HEK293 (cell line): ENCODE results near the gene MRPL55.

Source experiments
- CTCF ChIA-PET: fragments of 350-600 bp; formaldehyde crosslinking; extraction: SDS; loops from one replicate; lab custom pipeline; 2021; ENCODE audit warnings: antibody characterized with exemption; lab: Yijun Ruan, JAX
- POLR2A ChIA-PET: fragments of 300-600 bp; formaldehyde crosslinking; extraction: SDS; loops from one replicate; lab custom pipeline; 2020; ENCODE audit warnings: antibody characterized with exemption, inconsistent platforms; lab: Yijun Ruan, JAX
- H3K27ac ChIP-seq: fragments of 200-500 bp; sonication (Bioruptor generic); 2 replicates; pipeline ENCODE4 v1.5.1; 2014; ENCODE audit warnings: low read depth, low read length, control low read depth, inconsistent platforms; ENCODE audit errors: extremely low read depth
- H3K36me3 ChIP-seq, 2 experiments: fragments of 200-500 bp in 1 of 2; sonication (Bioruptor generic) in 1 of 2; 1 replicate in 1 of 2; 2 replicates in 1 of 2; pipeline ENCODE4 v1.5.1; 2014 to 2017; ENCODE audit warnings: inconsistent platforms in 2 of 2, low read length in 2 of 2; ENCODE audit not compliant: control insufficient read depth in 2 of 2, insufficient read depth in 1 of 2
- H3K4me1 ChIP-seq: fragments of 200-500 bp; sonication (Bioruptor generic); 2 replicates; pipeline ENCODE4 v1.5.1; 2014; ENCODE audit warnings: mild to moderate bottlenecking, low read length, inconsistent platforms; ENCODE audit not compliant: control insufficient read depth, insufficient read depth
- H3K4me3 ChIP-seq: 2 replicates; pipeline ENCODE4 v1.5.1; 2011; ENCODE audit warnings: low read depth, mild to moderate bottlenecking, control low read depth, low read length, moderate library complexity
- H3K9me3 ChIP-seq: fragments of 200-500 bp; sonication (Bioruptor generic); 2 replicates; pipeline ENCODE4 v1.5.1; 2014; ENCODE audit warnings: low read depth, low read length, inconsistent platforms; ENCODE audit not compliant: control insufficient read depth, insufficient read depth
- EGR2 ChIP-seq: fragments of 450-650 bp; formaldehyde crosslinking; IDR thresholded peaks from 2 replicates; pipeline ENCODE4 v1.5.1; 2016; ENCODE audit warnings: low read depth, missing biosample characterization, missing genetic modification characterization
- GLIS1 ChIP-seq: fragments of 450-650 bp; formaldehyde crosslinking; IDR thresholded peaks from 2 replicates; pipeline ENCODE4 v1.5.1; 2016; ENCODE audit warnings: missing biosample characterization, missing genetic modification characterization
- GLIS2 ChIP-seq: fragments of 450-650 bp; formaldehyde crosslinking; IDR thresholded peaks from 2 replicates; pipeline ENCODE4 v1.5.1; 2016; ENCODE audit warnings: missing biosample characterization, missing genetic modification characterization
- KLF1 ChIP-seq: fragments of 450-650 bp; formaldehyde crosslinking; IDR thresholded peaks from 2 replicates; pipeline ENCODE4 v1.5.1; 2016; ENCODE audit warnings: missing biosample characterization, missing genetic modification characterization
- KLF7 ChIP-seq: fragments of 450-650 bp; formaldehyde crosslinking; IDR thresholded peaks from 2 replicates; pipeline ENCODE4 v1.5.1; 2016; ENCODE audit warnings: missing biosample characterization, missing genetic modification characterization, borderline replicate concordance
- OVOL3 ChIP-seq: fragments of 450-650 bp; formaldehyde crosslinking; IDR thresholded peaks from 2 replicates; pipeline ENCODE4 v1.5.1; 2016; ENCODE audit warnings: missing biosample characterization, missing genetic modification characterization
- ZBTB20 ChIP-seq: fragments of 450-650 bp; formaldehyde crosslinking; IDR thresholded peaks from 2 replicates; pipeline ENCODE4 v1.5.1; 2016; ENCODE audit warnings: missing biosample characterization, missing genetic modification characterization
- ZIC2 ChIP-seq: fragments of 450-650 bp; formaldehyde crosslinking; IDR thresholded peaks from 2 replicates; pipeline ENCODE4 v1.5.1; 2016; ENCODE audit warnings: missing biosample characterization, missing genetic modification characterization
- ZNF114 ChIP-seq: fragments of 450-650 bp; formaldehyde crosslinking; IDR thresholded peaks from 2 replicates; pipeline ENCODE4 v1.5.0; 2017; ENCODE audit warnings: missing biosample characterization, missing genetic modification characterization
- ZNF169 ChIP-seq: fragments of 450-650 bp; formaldehyde crosslinking; IDR thresholded peaks from 2 replicates; pipeline ENCODE4 v1.5.1; 2016; ENCODE audit warnings: missing biosample characterization, missing genetic modification characterization
- ZNF248 ChIP-seq: fragments of 450-650 bp; formaldehyde crosslinking; IDR thresholded peaks from 2 replicates; pipeline ENCODE4 v1.5.1; 2017; ENCODE audit warnings: missing biosample characterization, missing genetic modification characterization
- ZNF335 ChIP-seq: fragments of 450-650 bp; formaldehyde crosslinking; conservative IDR thresholded peaks from 2 replicates; pipeline ENCODE4 v1.5.1; 2016; ENCODE audit warnings: missing biosample characterization, missing genetic modification characterization
- ZNF514 ChIP-seq: fragments of 450-650 bp; formaldehyde crosslinking; IDR thresholded peaks from 2 replicates; pipeline ENCODE4 v1.5.1; 2016; ENCODE audit warnings: missing biosample characterization, missing genetic modification characterization
- ZNF548 ChIP-seq: fragments of 450-650 bp; formaldehyde crosslinking; IDR thresholded peaks from 2 replicates; pipeline ENCODE4 v1.5.1; 2016; ENCODE audit warnings: missing biosample characterization, missing genetic modification characterization
- ZNF660 ChIP-seq: fragments of 450-650 bp; IDR thresholded peaks from 2 replicates; pipeline ENCODE4 v1.5.1; 2018; ENCODE audit warnings: missing biosample characterization, mild to moderate bottlenecking, missing genetic modification characterization
- TF ChIP-seq, protein P1 (sequence below): fragments of 450-650 bp; formaldehyde crosslinking; IDR thresholded peaks from 2 replicates; pipeline ENCODE4 v1.5.1; 2016; ENCODE audit warnings: missing biosample characterization, missing genetic modification characterization
- TF ChIP-seq, protein P2 (sequence below): sonication (generic); formaldehyde crosslinking; IDR thresholded peaks from 2 replicates; pipeline ENCODE4 v1.8.1; 2022; ENCODE audit warnings: mild to moderate bottlenecking, moderate library complexity, missing genetic modification reagents
- TF ChIP-seq, protein P3 (sequence below): fragments of 450-650 bp; formaldehyde crosslinking; IDR thresholded peaks from 2 replicates; pipeline ENCODE4 v1.5.1; 2016; ENCODE audit warnings: missing biosample characterization, missing genetic modification characterization
- TF ChIP-seq, protein P4 (sequence below): fragments of 450-650 bp; formaldehyde crosslinking; IDR thresholded peaks from 2 replicates; pipeline ENCODE4; 2016; ENCODE audit warnings: missing biosample characterization, missing genetic modification characterization

The MRPL55 gene

DNA sequence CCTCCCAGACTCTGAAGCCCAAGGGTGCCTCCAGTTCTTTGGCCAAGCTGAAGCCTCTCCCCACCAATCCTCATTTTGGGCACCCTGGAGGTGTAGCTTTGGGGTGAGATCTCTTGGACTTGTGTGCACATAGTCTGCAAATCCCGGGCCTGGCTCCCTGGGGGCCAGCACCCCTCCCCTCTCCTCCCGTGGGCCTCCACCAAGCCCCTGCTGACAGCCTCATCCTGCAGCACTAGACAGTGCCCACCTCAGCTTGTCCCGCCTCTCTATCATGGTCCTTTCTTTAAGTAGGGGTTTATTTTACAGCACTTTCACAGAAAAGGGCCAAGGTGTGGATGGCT, 43.8 kb upstream of the MRPL55 start (continued):
- TF ChIP-seq, protein P1, sequence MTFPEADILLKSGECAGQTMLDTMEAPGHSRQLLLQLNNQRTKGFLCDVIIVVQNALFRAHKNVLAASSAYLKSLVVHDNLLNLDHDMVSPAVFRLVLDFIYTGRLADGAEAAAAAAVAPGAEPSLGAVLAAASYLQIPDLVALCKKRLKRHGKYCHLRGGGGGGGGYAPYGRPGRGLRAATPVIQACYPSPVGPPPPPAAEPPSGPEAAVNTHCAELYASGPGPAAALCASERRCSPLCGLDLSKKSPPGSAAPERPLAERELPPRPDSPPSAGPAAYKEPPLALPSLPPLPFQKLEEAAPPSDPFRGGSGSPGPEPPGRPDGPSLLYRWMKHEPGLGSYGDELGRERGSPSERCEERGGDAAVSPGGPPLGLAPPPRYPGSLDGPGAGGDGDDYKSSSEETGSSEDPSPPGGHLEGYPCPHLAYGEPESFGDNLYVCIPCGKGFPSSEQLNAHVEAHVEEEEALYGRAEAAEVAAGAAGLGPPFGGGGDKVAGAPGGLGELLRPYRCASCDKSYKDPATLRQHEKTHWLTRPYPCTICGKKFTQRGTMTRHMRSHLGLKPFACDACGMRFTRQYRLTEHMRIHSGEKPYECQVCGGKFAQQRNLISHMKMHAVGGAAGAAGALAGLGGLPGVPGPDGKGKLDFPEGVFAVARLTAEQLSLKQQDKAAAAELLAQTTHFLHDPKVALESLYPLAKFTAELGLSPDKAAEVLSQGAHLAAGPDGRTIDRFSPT (tag by site-specific recombination), result no peak
- TF ChIP-seq OVOL3 (tag by site-specific recombination), result no peak
- no peak for TF ChIP-seq KLF7
- no peak for TF ChIP-seq ZNF514 (tag by site-specific recombination)
- no peak for TF ChIP-seq ZNF660
- no peak for TF ChIP-seq ZNF335 (tag by site-specific recombination)
- TF ChIP-seq, protein P2, sequence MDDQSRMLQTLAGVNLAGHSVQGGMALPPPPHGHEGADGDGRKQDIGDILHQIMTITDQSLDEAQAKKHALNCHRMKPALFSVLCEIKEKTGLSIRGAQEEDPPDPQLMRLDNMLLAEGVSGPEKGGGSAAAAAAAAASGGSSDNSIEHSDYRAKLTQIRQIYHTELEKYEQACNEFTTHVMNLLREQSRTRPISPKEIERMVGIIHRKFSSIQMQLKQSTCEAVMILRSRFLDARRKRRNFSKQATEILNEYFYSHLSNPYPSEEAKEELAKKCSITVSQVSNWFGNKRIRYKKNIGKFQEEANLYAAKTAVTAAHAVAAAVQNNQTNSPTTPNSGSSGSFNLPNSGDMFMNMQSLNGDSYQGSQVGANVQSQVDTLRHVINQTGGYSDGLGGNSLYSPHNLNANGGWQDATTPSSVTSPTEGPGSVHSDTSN (CRISPR knock-in tag), result no peak
- TF ChIP-seq EGR2 (tag by site-specific recombination), result no peak
- TF ChIP-seq, protein P3, sequence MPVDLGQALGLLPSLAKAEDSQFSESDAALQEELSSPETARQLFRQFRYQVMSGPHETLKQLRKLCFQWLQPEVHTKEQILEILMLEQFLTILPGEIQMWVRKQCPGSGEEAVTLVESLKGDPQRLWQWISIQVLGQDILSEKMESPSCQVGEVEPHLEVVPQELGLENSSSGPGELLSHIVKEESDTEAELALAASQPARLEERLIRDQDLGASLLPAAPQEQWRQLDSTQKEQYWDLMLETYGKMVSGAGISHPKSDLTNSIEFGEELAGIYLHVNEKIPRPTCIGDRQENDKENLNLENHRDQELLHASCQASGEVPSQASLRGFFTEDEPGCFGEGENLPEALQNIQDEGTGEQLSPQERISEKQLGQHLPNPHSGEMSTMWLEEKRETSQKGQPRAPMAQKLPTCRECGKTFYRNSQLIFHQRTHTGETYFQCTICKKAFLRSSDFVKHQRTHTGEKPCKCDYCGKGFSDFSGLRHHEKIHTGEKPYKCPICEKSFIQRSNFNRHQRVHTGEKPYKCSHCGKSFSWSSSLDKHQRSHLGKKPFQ (tag by site-specific recombination), result no peak
- TF ChIP-seq ZNF248 (tag by site-specific recombination), result no peak
- TF ChIP-seq, protein P4, sequence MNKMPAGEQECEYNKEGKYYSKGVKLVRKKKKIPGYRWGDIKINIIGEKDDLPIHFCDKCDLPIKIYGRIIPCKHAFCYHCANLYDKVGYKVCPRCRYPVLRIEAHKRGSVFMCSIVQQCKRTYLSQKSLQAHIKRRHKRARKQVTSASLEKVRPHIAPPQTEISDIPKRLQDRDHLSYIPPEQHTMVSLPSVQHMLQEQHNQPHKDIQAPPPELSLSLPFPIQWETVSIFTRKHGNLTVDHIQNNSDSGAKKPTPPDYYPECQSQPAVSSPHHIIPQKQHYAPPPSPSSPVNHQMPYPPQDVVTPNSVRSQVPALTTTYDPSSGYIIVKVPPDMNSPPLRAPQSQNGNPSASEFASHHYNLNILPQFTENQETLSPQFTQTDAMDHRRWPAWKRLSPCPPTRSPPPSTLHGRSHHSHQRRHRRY (tag by site-specific recombination), result no peak

DNA sequence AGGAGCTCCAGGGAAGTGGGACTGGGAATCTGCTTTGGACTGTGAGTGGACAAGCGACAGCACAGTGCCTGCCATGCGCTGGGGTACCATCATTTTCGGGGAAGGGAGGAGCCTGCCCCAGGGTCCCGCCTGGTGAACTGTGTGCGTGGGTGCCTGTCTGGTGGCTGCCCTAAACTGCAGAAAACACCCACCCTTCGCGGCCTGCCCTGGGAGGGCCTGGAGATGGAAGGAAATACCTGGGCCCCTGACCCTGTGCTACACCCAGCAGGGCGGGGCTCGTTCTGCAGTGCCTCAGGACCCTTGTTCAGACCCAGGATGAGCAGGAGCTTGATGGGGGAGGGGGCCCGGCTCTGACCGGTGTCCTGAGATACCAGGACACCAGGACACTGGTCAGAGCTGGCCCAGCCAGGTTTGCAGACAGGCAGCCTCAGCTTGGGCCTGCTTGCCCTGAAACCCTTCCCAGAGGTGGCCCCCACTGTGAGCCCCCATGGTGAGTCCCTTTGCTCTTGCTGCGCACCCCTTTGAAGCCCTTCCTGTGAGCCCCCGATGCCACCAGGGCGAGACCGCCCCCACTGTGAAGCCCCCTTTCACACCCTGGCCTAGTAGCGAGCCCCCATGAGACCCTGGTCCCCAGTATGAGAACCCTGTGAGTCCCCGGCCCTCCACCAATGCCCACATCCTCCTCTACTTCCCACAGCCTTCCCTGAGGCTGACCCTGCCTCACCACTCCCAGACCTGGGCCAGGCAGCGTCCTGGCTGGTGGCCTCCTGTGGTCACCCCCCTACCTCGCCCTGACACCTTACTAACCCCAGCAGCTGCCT, 43.2 kb upstream of the MRPL55 start:
- peaks cover 0 to 17% of the 10 kb centered on the region in 2 experiments; a peak in 1 of 3 replicates for H3K36me3 ChIP-seq
- no peak overlapping the region for H3K4me3 ChIP-seq
- TF ChIP-seq ZNF548 (tag by site-specific recombination), result no peak
- peak; percentile 30 for TF ChIP-seq GLIS1 (tag by site-specific recombination)
- TF ChIP-seq GLIS2 (tag by site-specific recombination), result peak; percentile 64
- TF ChIP-seq ZNF169 (tag by site-specific recombination), result no peak
- TF ChIP-seq ZNF114 (tag by site-specific recombination), result no peak
- peak; percentile 53 for TF ChIP-seq KLF1 (tag by site-specific recombination)
- peak; percentile 30; the same call in 1 of the 2 replicates for TF ChIP-seq ZBTB20 (tag by site-specific recombination)
- peak; percentile 58 for TF ChIP-seq ZIC2
- H3K4me1 ChIP-seq, result peaks cover 3% of the 10 kb centered on the region; the same call in 1 of the 2 replicates
- POLR2A ChIA-PET, result interaction anchor here (1.8 to 9.6 kb wide), 2 partner anchors 12 kb away, joined by 8 to 82 read pairs; partner anchors contain the start of genes GUK1 and IBA57
- CTCF ChIA-PET, result interaction anchor here (0.6 to 2.7 kb wide), 5 partner anchors 13 to 153 kb away, joined by 3 to 14 read pairs (median 10); partner anchors contain the start of gene IBA57
- no peak overlapping the region for H3K27ac ChIP-seq
- no peaks in the 10 kb centered on the region for H3K9me3 ChIP-seq
